OCI-LY3 (cell line): ENCODE data around the gene KIFBP.
A peak's percentile ranks its signal among the peaks of the same experiment; 100 is the strongest.

Experiments used
- H2AFZ ChIP-seq: fragments of 200-600, 300-600 bp; shearing (Covaris generic); 2 replicates; pipeline ENCODE4 v1.6.0; 2014; ENCODE audit warnings: antibody characterized with exemption, low read depth, low read length
- H3K27ac ChIP-seq: fragments of 200-600, 300-600 bp; sonication (generic); 2 replicates; pipeline ENCODE4 v1.5.1; 2014; ENCODE audit warnings: mild to moderate bottlenecking, low read length, moderate library complexity, mixed read lengths
- H3K27me3 ChIP-seq: fragments of 200-600, 300-600 bp; sonication (generic); 2 replicates; pipeline ENCODE4 v1.6.1; 2014; ENCODE audit warnings: low read depth, low read length, mixed read lengths
- H3K36me3 ChIP-seq: fragments of 200-600, 300-600 bp; sonication (generic); replicated peaks from 2 replicates; pipeline ENCODE3; 2014; ENCODE audit warnings: low read depth, low read length, mixed read lengths
- H3K4me1 ChIP-seq: fragments of 300-600, 200-600 bp; sonication (generic); 2 replicates; pipeline ENCODE4 v1.6.1; 2014; ENCODE audit warnings: low read length, mixed read lengths
- H3K4me2 ChIP-seq: fragments of 200-600, 300-600 bp; sonication (generic); 2 replicates; pipeline ENCODE4 v1.6.1; 2014; ENCODE audit warnings: low read length, mixed read lengths
- H3K4me3 ChIP-seq: fragments of 300-600, 200-600 bp; sonication (generic); 2 replicates; pipeline ENCODE4 v1.5.1; 2014; ENCODE audit warnings: antibody characterized with exemption, mild to moderate bottlenecking, low read length, moderate library complexity
- H3K79me2 ChIP-seq: fragments of 300-600, 200-600 bp; shearing (Covaris generic); 2 replicates; pipeline ENCODE4 v1.6.1; 2014; ENCODE audit warnings: mild to moderate bottlenecking, low read length, mixed read lengths
- H3K9ac ChIP-seq: fragments of 300-600, 200-600 bp; shearing (Covaris generic); 2 replicates; pipeline ENCODE4 v1.6.0; 2014; ENCODE audit warnings: mild to moderate bottlenecking, low read length, moderate library complexity
- H3K9me3 ChIP-seq: fragments of 200-600, 300-600 bp; shearing (Covaris generic); 2 replicates; pipeline ENCODE4 v1.6.1; 2014; ENCODE audit warnings: low read length, mixed read lengths; ENCODE audit not compliant: insufficient read depth
- H4K20me1 ChIP-seq: fragments of 200-600, 300-600 bp; sonication (generic); 2 replicates; pipeline ENCODE4 v1.6.1; 2016; ENCODE audit warnings: low read length, mixed read lengths; ENCODE audit not compliant: insufficient read depth
- CTCF ChIP-seq: fragments of 200-600, 300-600 bp; sonication (generic); IDR thresholded peaks from 2 replicates; pipeline ENCODE4 v1.5.1; 2014; ENCODE audit warnings: antibody characterized with exemption, low read length, low read depth
- EZH2phosphoT487 ChIP-seq: fragments of 200-600 bp; shearing (Covaris generic); IDR thresholded peaks from 2 replicates; pipeline ENCODE4 v1.6.1; 2018; ENCODE audit warnings: antibody characterized with exemption, mixed run types, low read depth

KIFBP gene

GRCh38 chr10:68954904-68955303 is 33.7 kb upstream of the KIFBP start:
- H3K36me3 ChIP-seq: peaks cover 24% of the 10 kb centered on the region
- TF ChIP-seq CTCF (no peak), EZH2phosphoT487 (no peak)
- peaks cover 51% of the 10 kb centered on the region for H3K79me2 ChIP-seq
- peak overlapping the region; percentile 94; the same call in 1 of the 2 replicates for H3K9ac ChIP-seq
- H3K27ac ChIP-seq: no peak overlapping the region
- H3K27me3 ChIP-seq: no peaks in the 10 kb centered on the region
- peak overlapping the region; percentile 99; the same call in 1 of the 2 replicates for H3K4me3 ChIP-seq
- H3K4me2 ChIP-seq: peak overlapping the region; percentile 45
- H3K9me3 ChIP-seq: no peaks in the 10 kb centered on the region
- no peak overlapping the region for H2AFZ ChIP-seq
- peaks cover 25% of the 10 kb centered on the region for H4K20me1 ChIP-seq
- H3K4me1 ChIP-seq: peaks cover 21% of the 10 kb centered on the region

GRCh38 chr10:68955355-68955831 is 33.2 kb upstream of the KIFBP start:
- Histone ChIP-seq H3K4me3 (peak overlapping the region; percentile 99), H2AFZ (peak overlapping the region; percentile 57), H3K36me3 (peaks cover 28% of the 10 kb centered on the region), H3K27ac (peak overlapping the region; percentile 72), H3K79me2 (peaks cover 56% of the 10 kb centered on the region), H3K4me1 (peaks cover 21% of the 10 kb centered on the region), H3K9me3 (no peaks in the 10 kb centered on the region), H4K20me1 (peaks cover 29% of the 10 kb centered on the region), H3K4me2 (peak overlapping the region; percentile 77), H3K9ac (peak overlapping the region; percentile 94), H3K27me3 (no peaks in the 10 kb centered on the region)
- no peak for TF ChIP-seq EZH2phosphoT487
- no peak for TF ChIP-seq CTCF

- peaks cover 62% of the 10 kb centered on the region for H3K79me2 ChIP-seq
- no peaks in the 10 kb centered on the region for H3K27me3 ChIP-seq
- peak within 1 kb of the TSS; percentile 57 for H2AFZ ChIP-seq
- H3K9ac ChIP-seq: peak within 1 kb of the TSS; percentile 94
- peak within 1 kb of the TSS; percentile 72 for H3K27ac ChIP-seq
- H3K4me2 ChIP-seq: peak within 1 kb of the TSS; percentile 77
- H3K9me3 ChIP-seq: no peaks in the 10 kb centered on the region
- peaks cover 33% of the 10 kb centered on the region for H4K20me1 ChIP-seq
- H3K4me1 ChIP-seq: peaks cover 21% of the 10 kb centered on the region
- peak; percentile 72 for TF ChIP-seq CTCF
- TF ChIP-seq EZH2phosphoT487: no peak
- peaks cover 33% of the 10 kb centered on the region for H3K36me3 ChIP-seq
- peak within 1 kb of the TSS; percentile 99 for H3K4me3 ChIP-seq
These were observed 32.6 kb upstream of the KIFBP start, which contains the start of gene DDX21 for GRCh38 chr10:68955832-68956532. DDX21 (plus strand) TSS chr10:68956170; CDS start chr10:68956226, 56 bp downstream.

- Histone ChIP-seq H3K4me2 (peak overlapping the region; percentile 77), H2AFZ (no peak overlapping the region), H3K79me2 (peaks cover 74% of the 10 kb centered on the region), H3K4me1 (peaks cover 21% of the 10 kb centered on the region), H3K4me3 (peak overlapping the region; percentile 99), H3K27ac (peak overlapping the region; percentile 72), H3K9me3 (no peaks in the 10 kb centered on the region), H3K36me3 (peaks cover 45% of the 10 kb centered on the region), H3K27me3 (no peaks in the 10 kb centered on the region), H3K9ac (peak overlapping the region; percentile 94), H4K20me1 (peaks cover 43% of the 10 kb centered on the region)
- TF ChIP-seq CTCF (no peak), EZH2phosphoT487 (no peak)
These were observed 31.4 kb upstream of the KIFBP start for GRCh38 chr10:68957284-68957615.
